GM12878 (cell line): ENCODE results near the gene TACC3. TPM values are rescaled to one million over a fixed set of nuclear protein-coding genes. Genes with fewer than 3 reads are reported as not detected.

Source experiments
- ATAC-seq: fragments of 200-7000 bp; cut with Tn5 transposase; 3 replicates; pipeline ENCODE4 v1.9.1; 2020; ENCODE audit warnings: mild to moderate bottlenecking, moderate library complexity
- BruUV-seq: library from RNA; stranded (reverse); fragments of 400-500 nt; replicated peaks from 2 replicates; lab custom pipeline; 2021; lab: Mats Ljungman, UMichigan
- CTCF ChIA-PET: fragments of 300-600 bp; sonication (Branson Sonifier 250); formaldehyde crosslinking; extraction: SDS; loops from one replicate; lab custom pipeline; 2021; ENCODE audit warnings: inconsistent platforms; lab: Yijun Ruan, JAX
- POLR2A ChIA-PET: fragments of 350-600 bp; formaldehyde crosslinking; extraction: SDS; loops from one replicate; lab custom pipeline; 2021; ENCODE audit warnings: inconsistent platforms; lab: Charles Lee
- RAD21 ChIA-PET: fragments of 300-600 bp; sonication (Branson Sonifier 250); formaldehyde crosslinking; loops from one replicate; lab custom pipeline; 2023; ENCODE audit warnings: antibody characterized with exemption; ENCODE audit not compliant: unreplicated experiment; lab: Charles Lee
- SMC1A ChIA-PET: fragments of 300-600 bp; sonication (Branson Sonifier 250); formaldehyde crosslinking; loops from one replicate; lab custom pipeline; 2023; ENCODE audit not compliant: unreplicated experiment, uncharacterized antibody; lab: Charles Lee
- DNase-seq: peaks from one replicate; pipeline ENCODE4 v3.0.0-alpha.2; 2011; ENCODE audit warnings: low read depth, low spot score
- FAIRE-seq: peaks from 3 replicates; lab custom pipeline; 2011; peaks lifted over from hg19 to GRCh38; lab: Jason Lieb, UNC
- H2AFZ ChIP-seq: 2 replicates; pipeline ENCODE4 v1.6.0; 2011; ENCODE audit warnings: low read depth, low read length, control low read depth; ENCODE audit not compliant: control insufficient read depth
- H3K27ac ChIP-seq: 2 replicates; pipeline ENCODE4 v1.5.1; 2011; ENCODE audit warnings: control low read depth; ENCODE audit not compliant: control insufficient read depth, insufficient read depth
- H3K27me3 ChIP-seq, 2 experiments: replicated peaks in 1 of 2; 2 replicates each; pipeline versions ENCODE4 v1.6.0 to v1.6.1; 2011; ENCODE audit warnings: low read length in 1 of 2; ENCODE audit not compliant: control insufficient read depth in 2 of 2, insufficient read depth in 2 of 2
- H3K36me3 ChIP-seq, 2 experiments: 2 replicates each; pipeline ENCODE4 v1.5.1; 2011; ENCODE audit warnings: low read length in 1 of 2; ENCODE audit not compliant: control insufficient read depth in 2 of 2, insufficient read depth in 2 of 2
- H3K4me1 ChIP-seq: 2 replicates; pipeline ENCODE4 v1.6.1; 2011; ENCODE audit warnings: mild to moderate bottlenecking, low read length, moderate library complexity, mixed read lengths; ENCODE audit not compliant: control insufficient read depth, insufficient read depth
- H3K4me2 ChIP-seq: 2 replicates; pipeline ENCODE4 v1.6.0; 2011; ENCODE audit warnings: control low read depth; ENCODE audit not compliant: control insufficient read depth, insufficient read depth
- H3K4me3 ChIP-seq: fragments of 200-600 bp; sonication (generic); 2 replicates; pipeline ENCODE4 v1.5.1; 2016
- H3K79me2 ChIP-seq: 2 replicates; pipeline ENCODE4 v1.6.0; 2011; ENCODE audit warnings: low read length; ENCODE audit not compliant: control insufficient read depth, insufficient read depth
- H3K9ac ChIP-seq: 2 replicates; pipeline ENCODE4 v1.8.0; 2011; ENCODE audit warnings: low read length, control low read depth, mixed read lengths; ENCODE audit not compliant: control insufficient read depth, insufficient read depth
- H3K9me3 ChIP-seq: replicated peaks from 3 replicates; pipeline ENCODE4 v1.5.1; 2011; ENCODE audit warnings: mild to moderate bottlenecking, low read length; ENCODE audit not compliant: control insufficient read depth, insufficient read depth
- H4K20me1 ChIP-seq: 2 replicates; pipeline ENCODE4 v1.6.0; 2011; ENCODE audit not compliant: control insufficient read depth, insufficient read depth
- E2F4 ChIP-seq: IDR thresholded peaks from 2 replicates; pipeline ENCODE4 v1.6.1; 2012; ENCODE audit warnings: low read depth, low read length, improper control_type of control experiment
- NR2C2 ChIP-seq: IDR thresholded peaks from 2 replicates; pipeline ENCODE4 v1.6.1; 2011; ENCODE audit warnings: borderline replicate concordance, low read depth; ENCODE audit not compliant: control insufficient read depth, insufficient read length
- POU2F2 ChIP-seq: IDR thresholded peaks from 3 replicates; pipeline ENCODE4 v1.6.1; 2011; ENCODE audit warnings: low read depth, mild to moderate bottlenecking, low read length, borderline replicate concordance
- ZZZ3 ChIP-seq: IDR thresholded peaks from 2 replicates; pipeline ENCODE4 v1.6.1; 2011; ENCODE audit warnings: low read depth; ENCODE audit not compliant: control insufficient read depth, insufficient read length
- WGBS: methylation state at CpG from one replicate; pipeline ENCODE4 v1.1.6; 2016; ENCODE audit warnings: low lambda C conversion rate; ENCODE audit not compliant: insufficient replicate concordance, insufficient coverage; ENCODE audit errors: missing lambda C conversion rate; 5-methylcytosine and 5-hydroxymethylcytosine counted together
- in situ Hi-C: fragments of 300-500 bp; cut with MboI; formaldehyde crosslinking; loops from 9 replicates; pipeline ENCODE4 v1.14.3; 2018; ENCODE audit warnings: mixed read lengths
- intact Hi-C: fragments of 100-400 bp; cut with micrococcal nuclease; formaldehyde crosslinking; loops from one replicate; pipeline ENCODE4 v1.14.2; 2022; ENCODE audit not compliant: unreplicated experiment
- polyA plus RNA-seq, 11 experiments: library from polyadenylated mRNA; depleted of rRNA in 4 of 11; unstranded in 6 of 11; stranded (reverse) in 5 of 11; fragments of >200 nt; fragmentation: Nextera tagmentation in 4 of 11; fragmentation: Illumina TruSeq in 1 of 11; extraction: Ambion mirVana in 4 of 11; extraction: Trizol in 1 of 11; gene quantifications; 1 replicate in 1 of 11; 2 replicates in 10 of 11; pipeline versions ENCODE4 v1.2.1 to v1.2.3, GENCODE V29; 2011 to 2016; ENCODE audit warnings: inconsistent platforms in 2 of 11, missing spikeins in 2 of 11, low read depth in 1 of 11
- total RNA-seq, 4 experiments: library from RNA; depleted of rRNA in 3 of 4; stranded (reverse); fragments of >200 nt in 3 of 4; fragmentation: Illumina TruSeq in 1 of 4; extraction: Trizol in 1 of 4; gene quantifications; 2 replicates each; pipeline versions ENCODE4 v1.2.1 to v1.2.3, GENCODE V29; 2013 to 2021

Gene TACC3
- total and polyA plus RNA-seq, 10 of the 15 experiments (the other 5 are each of a cell fraction or from before 2014, with no cell fraction given): 2.8 to 121 (median 73.3) TPM

- Histone ChIP-seq H3K4me2 (no peak overlapping the region), H3K9me3 (no peaks in the 10 kb centered on the region), H3K27me3 (no peaks in the 10 kb centered on the region), H3K4me1 (no peaks in the 10 kb centered on the region), H4K20me1 (no peaks in the 10 kb centered on the region), H2AFZ (no peak overlapping the region), H3K36me3 (peaks cover 0 to 12% of the 10 kb centered on the region in 2 experiments; a peak in 3 of 4 replicates), H3K4me3 (no peak overlapping the region), H3K27ac (no peak overlapping the region), H3K79me2 (no peaks in the 10 kb centered on the region)
- SMC1A ChIA-PET: interaction anchor here (1.1 to 1.8 kb wide), 3 partner anchors 63 to 152 kb away, joined by 3 to 9 read pairs (median 7); no protein-coding TSS in a partner anchor
- no peak for DNase-seq
- RAD21 ChIA-PET: interaction anchor here (1.2 to 2.2 kb wide), 3 partner anchors 62 to 161 kb away, joined by 3 to 20 read pairs (median 12); no protein-coding TSS in a partner anchor
- POLR2A ChIA-PET: no interaction called here
- CTCF ChIA-PET: interaction anchor here (0.5 to 5.1 kb wide), 10 partner anchors 28 to 457 kb away, joined by 3 to 60 read pairs (median 4); no protein-coding TSS in a partner anchor
- TF ChIP-seq ZZZ3 (no peak), POU2F2 (no peak), E2F4 (no peak), NR2C2 (no peak)
- TF ChIP-seq, all 136 proteins: peak for 0
- FAIRE-seq (no peak), ATAC-seq (no peak)
- H3K9ac ChIP-seq: no peak overlapping the region
- no TSS peak for BruUV-seq
- WGBS: 61% methylated on average over 16 of the region's 16 CpGs
- in situ Hi-C loops (no loop called here), intact Hi-C loops (loop anchor here (5.0 kb wide), 1 partner anchor 440 kb away; no protein-coding TSS in a partner anchor)
Measured at GRCh38 chr4:1747603-1747967, 26.3 kb downstream of the TACC3 start.
